Measurements from ENCODE around the gene WWOX. TPM values are rescaled to one million over a fixed set of nuclear protein-coding genes. Genes with fewer than 3 reads are reported as not detected.

Gene WWOX
- total RNA-seq, 1 experiment from 2014 or later, result 79.9 TPM

GRCh38 chr16:78323315-78323714 is 223.9 kb downstream of the WWOX start:
- POLR2A ChIA-PET (ENCODE audit: low non-redundant PET), result no interaction called here

GRCh38 chr16:78324649-78325285 is 225.3 kb downstream of the WWOX start:
- Histone ChIP-seq H3K27me3 (replicated peaks; ENCODE audit: insufficient read depth, low read depth, low read length, poor library complexity) (no peaks in the 10 kb centered on the region), H3K9me3 (ENCODE audit: low read depth, low read length, poor library complexity, severe bottlenecking) (no peaks in the 10 kb centered on the region), H3K36me3 (ENCODE audit: insufficient read depth, low read length, poor library complexity, severe bottlenecking) (no peaks in the 10 kb centered on the region), H3K4me3 (ENCODE audit: low read depth, low read length, poor library complexity, severe bottlenecking) (no peak overlapping the region), H3K27ac (ENCODE audit: low read depth, low read length, poor library complexity, severe bottlenecking) (no peak overlapping the region), H3K4me1 (ENCODE audit: insufficient read depth, low read length, poor library complexity, severe bottlenecking) (no peaks in the 10 kb centered on the region)
- DNase-seq (ENCODE audit: low spot score), result no peak
- no TSS peak for BruUV-seq (replicated peaks)
- TF ChIP-seq CTCF (conservative IDR thresholded peaks at IDR 0.05; ENCODE audit: low read depth, low read length) (no peak), EZH2 (IDR thresholded peaks at IDR 0.05; ENCODE audit: borderline replicate concordance, low read depth, low read length, poor library complexity, severe bottlenecking) (no peak)
- intact Hi-C loops (cut with micrococcal nuclease; ENCODE audit: unreplicated experiment), result no loop called here
- CTCF ChIA-PET, result no interaction called here
- POLR2A ChIA-PET (ENCODE audit: low non-redundant PET), result no interaction called here

More at GRCh38 chr16:78323315-78323714, 223.9 kb downstream of the WWOX start:
- no TSS peak for BruUV-seq (replicated peaks)
- Histone ChIP-seq H3K4me3 (ENCODE audit: low read depth, low read length, poor library complexity, severe bottlenecking) (no peak overlapping the region), H3K27me3 (replicated peaks; ENCODE audit: insufficient read depth, low read depth, low read length, poor library complexity) (no peaks in the 10 kb centered on the region), H3K36me3 (ENCODE audit: insufficient read depth, low read length, poor library complexity, severe bottlenecking) (no peaks in the 10 kb centered on the region), H3K4me1 (ENCODE audit: insufficient read depth, low read length, poor library complexity, severe bottlenecking) (no peaks in the 10 kb centered on the region), H3K9me3 (ENCODE audit: low read depth, low read length, poor library complexity, severe bottlenecking) (no peaks in the 10 kb centered on the region), H3K27ac (ENCODE audit: low read depth, low read length, poor library complexity, severe bottlenecking) (no peak overlapping the region)
- no peak for DNase-seq (ENCODE audit: low spot score)
- intact Hi-C loops (cut with micrococcal nuclease; ENCODE audit: unreplicated experiment), result no loop called here
- TF ChIP-seq EZH2 (IDR thresholded peaks at IDR 0.05; ENCODE audit: borderline replicate concordance, low read depth, low read length, poor library complexity, severe bottlenecking), result no peak
- no peak for TF ChIP-seq CTCF (conservative IDR thresholded peaks at IDR 0.05; ENCODE audit: low read depth, low read length)
- CTCF ChIA-PET, result no interaction called here

- BruUV-seq (replicated peaks), result no TSS peak
- POLR2A ChIA-PET (ENCODE audit: low non-redundant PET), result no interaction called here
- TF ChIP-seq CTCF (conservative IDR thresholded peaks at IDR 0.05; ENCODE audit: low read depth, low read length) (no peak), EZH2 (IDR thresholded peaks at IDR 0.05; ENCODE audit: borderline replicate concordance, low read depth, low read length, poor library complexity, severe bottlenecking) (no peak)
- CTCF ChIA-PET, result no interaction called here
- intact Hi-C loops (cut with micrococcal nuclease; ENCODE audit: unreplicated experiment), result no loop called here
- Histone ChIP-seq H3K27me3 (replicated peaks; ENCODE audit: insufficient read depth, low read depth, low read length, poor library complexity) (no peaks in the 10 kb centered on the region), H3K9me3 (ENCODE audit: low read depth, low read length, poor library complexity, severe bottlenecking) (no peaks in the 10 kb centered on the region), H3K36me3 (ENCODE audit: insufficient read depth, low read length, poor library complexity, severe bottlenecking) (no peaks in the 10 kb centered on the region), H3K4me1 (ENCODE audit: insufficient read depth, low read length, poor library complexity, severe bottlenecking) (no peaks in the 10 kb centered on the region), H3K27ac (ENCODE audit: low read depth, low read length, poor library complexity, severe bottlenecking) (no peak overlapping the region), H3K4me3 (ENCODE audit: low read depth, low read length, poor library complexity, severe bottlenecking) (no peak overlapping the region)
- peak; percentile 9 for DNase-seq (ENCODE audit: low spot score)
Measured at GRCh38 chr16:78325468-78326352, 226.3 kb downstream of the WWOX start.

Measured in A673 (cell line).